Stromal cell of bone marrow (primary cell): ENCODE results near the gene PPM1G.
"Not testable (repeated sequence)": the region's sequence is repeated elsewhere in the genome, so short reads cannot be mapped to it uniquely, and the experiment has no call there.

Source experiments
- DNase-seq: peaks from one replicate; pipeline ENCODE4 v3.0.0-alpha.2; 2012; ENCODE audit warnings: low read depth

PPM1G gene

GRCh38 chr2:27409321-27410073, at the start of gene PPM1G:
Gene PPM1G, minus strand, starts transcription at chr2:27409591. Its CDS starts 169 bp downstream, at chr2:27409422.
- peak; percentile 86 for DNase-seq

GRCh38 chr2:27453968-27454367, 44.6 kb upstream of the PPM1G start:
- DNase-seq = no peak

- no peak for DNase-seq
These were observed 41.7 kb upstream of the PPM1G start for GRCh38 chr2:27451095-27451494.

GRCh38 chr2:27448381-27448780, 39.0 kb upstream of the PPM1G start:
- DNase-seq = no peak

GRCh38 chr2:27446057-27446456, 36.7 kb upstream of the PPM1G start:
- DNase-seq = no peak

- no peak for DNase-seq
These were observed 36.2 kb upstream of the PPM1G start for GRCh38 chr2:27445615-27446014.

GRCh38 chr2:27445155-27445554, 35.8 kb upstream of the PPM1G start:
- DNase-seq = no peak

- no peak for DNase-seq
These were observed 33.5 kb upstream of the PPM1G start for GRCh38 chr2:27442920-27443282.

GRCh38 chr2:27441958-27442919, 32.8 kb upstream of the PPM1G start, which contains the start of gene KRTCAP3:
Gene KRTCAP3, plus strand, starts transcription at chr2:27442381. Its CDS starts 32 bp downstream, at chr2:27442413.
- no peak for DNase-seq

- no peak for DNase-seq
These were observed 32.0 kb upstream of the PPM1G start for GRCh38 chr2:27441226-27441926.

- DNase-seq = no peak
These were observed 26.2 kb upstream of the PPM1G start for GRCh38 chr2:27435628-27436027.

GRCh38 chr2:27431395-27431794, 22.0 kb upstream of the PPM1G start:
- peak; percentile 39 for DNase-seq

GRCh38 chr2:27428978-27429541, 19.7 kb upstream of the PPM1G start:
- DNase-seq = peak; percentile 63

GRCh38 chr2:27428213-27428977, 19.0 kb upstream of the PPM1G start, which contains the start of gene NRBP1:
Gene NRBP1, plus strand, starts transcription at chr2:27428631. Its CDS starts 4,643 bp downstream, at chr2:27433274.
- DNase-seq = peak; percentile 77

GRCh38 chr2:27427863-27428212, 18.4 kb upstream of the PPM1G start:
- no peak for DNase-seq

GRCh38 chr2:27425039-27425438, 15.6 kb upstream of the PPM1G start:
- DNase-seq = not testable (repeated sequence)

GRCh38 chr2:27422958-27423357, 13.6 kb upstream of the PPM1G start:
- DNase-seq = no peak

GRCh38 chr2:27421660-27422250, 12.4 kb upstream of the PPM1G start:
- no peak for DNase-seq

- no peak for DNase-seq
These were observed 11.6 kb upstream of the PPM1G start for GRCh38 chr2:27420996-27421395.

- DNase-seq = no peak
These were observed 6.8 kb upstream of the PPM1G start for GRCh38 chr2:27416151-27416550.
